H9 (cell line): ENCODE data around the gene F2. TPM values are rescaled to one million over a fixed set of nuclear protein-coding genes. Genes with fewer than 3 reads are reported as not detected.

Source experiments
- DNase-seq: peaks from one replicate; pipeline ENCODE4 v3.0.0-alpha.2; 2017
- H2AFZ ChIP-seq: one replicate; pipeline ENCODE4 v1.6.1; 2013; ENCODE audit warnings: mild to moderate bottlenecking, low read length, control low read depth, moderate library complexity
- H2AK5ac ChIP-seq: 2 replicates; pipeline ENCODE4 v1.6.1; 2013; ENCODE audit warnings: low read length, control low read depth, mixed read lengths; ENCODE audit not compliant: insufficient read length
- H2BK120ac ChIP-seq: one replicate; pipeline ENCODE4 v1.6.1; 2013; ENCODE audit warnings: low read depth, mild to moderate bottlenecking, low read length, control low read depth, inconsistent platforms; ENCODE audit not compliant: poor library complexity, severe bottlenecking
- H2BK12ac ChIP-seq: 2 replicates; pipeline ENCODE4 v1.6.1; 2013; ENCODE audit warnings: low read length, control low read depth, mixed read lengths, low read depth; ENCODE audit not compliant: insufficient read length
- H2BK15ac ChIP-seq: 2 replicates; pipeline ENCODE4 v1.6.1; 2013; ENCODE audit warnings: low read depth, low read length, control low read depth
- H2BK20ac ChIP-seq: one replicate; pipeline ENCODE4 v1.6.1; 2013; ENCODE audit warnings: low read depth, mild to moderate bottlenecking, low read length, control low read depth, inconsistent platforms; ENCODE audit not compliant: poor library complexity, severe bottlenecking
- H2BK5ac ChIP-seq: 2 replicates; pipeline ENCODE4 v1.6.1; 2013; ENCODE audit warnings: low read length, control low read depth, mixed read lengths; ENCODE audit not compliant: insufficient read length
- H3K14ac ChIP-seq: 2 replicates; pipeline ENCODE4 v1.6.1; 2013; ENCODE audit warnings: low read length, control low read depth; ENCODE audit not compliant: insufficient read depth
- H3K18ac ChIP-seq: 2 replicates; pipeline ENCODE4 v1.6.1; 2013; ENCODE audit warnings: low read depth, mild to moderate bottlenecking, mixed read lengths, low read length, control low read depth; ENCODE audit not compliant: insufficient read length
- H3K23ac ChIP-seq: 2 replicates; pipeline ENCODE4 v1.6.1; 2013; ENCODE audit warnings: low read length, control low read depth, mixed read lengths, low read depth; ENCODE audit not compliant: insufficient read length
- H3K23me2 ChIP-seq: 2 replicates; pipeline ENCODE4 v1.6.1; 2013; ENCODE audit warnings: low read depth, mild to moderate bottlenecking, mixed read lengths, low read length, control low read depth; ENCODE audit not compliant: insufficient read length, poor library complexity, severe bottlenecking
- H3K27ac ChIP-seq: 2 replicates; pipeline ENCODE4 v1.5.1; 2013; ENCODE audit warnings: low read length, control low read depth, mixed read lengths, low read depth; ENCODE audit not compliant: insufficient read length
- H3K27me3 ChIP-seq: 2 replicates; pipeline ENCODE4 v1.6.1; 2013; ENCODE audit warnings: low read length, control low read depth, inconsistent platforms; ENCODE audit not compliant: insufficient read depth
- H3K4ac ChIP-seq: 2 replicates; pipeline ENCODE4 v1.6.1; 2013; ENCODE audit warnings: low read depth, mild to moderate bottlenecking, control low read depth, inconsistent platforms, low read length, moderate library complexity
- H3K4me1 ChIP-seq: 2 replicates; pipeline ENCODE4 v1.6.1; 2013; ENCODE audit warnings: low read length, control low read depth, inconsistent platforms; ENCODE audit not compliant: insufficient read depth
- H3K4me2 ChIP-seq: 2 replicates; pipeline ENCODE4 v1.6.1; 2013; ENCODE audit warnings: low read length, control low read depth, mixed read lengths; ENCODE audit not compliant: insufficient read length, insufficient read depth
- H3K56ac ChIP-seq: 2 replicates; pipeline ENCODE4 v1.6.1; 2013; ENCODE audit warnings: low read depth, mild to moderate bottlenecking, mixed read lengths, low read length, control low read depth; ENCODE audit not compliant: insufficient read length
- H3K79me1 ChIP-seq: 2 replicates; pipeline ENCODE4 v1.6.1; 2013; ENCODE audit warnings: low read depth, mild to moderate bottlenecking, moderate library complexity, low read length, control low read depth, inconsistent platforms; ENCODE audit not compliant: insufficient read depth, poor library complexity, severe bottlenecking
- H3K79me2 ChIP-seq: 2 replicates; pipeline ENCODE4 v1.6.1; 2013; ENCODE audit warnings: low read length, control low read depth, inconsistent platforms; ENCODE audit not compliant: insufficient read depth
- H3K9ac ChIP-seq: 2 replicates; pipeline ENCODE4 v1.6.1; 2013; ENCODE audit warnings: low read length, control low read depth, mixed read lengths; ENCODE audit not compliant: insufficient read length; ENCODE audit errors: extremely low read depth
- H3K9me3 ChIP-seq: one replicate; pipeline ENCODE4 v1.6.1; 2013; ENCODE audit warnings: low read depth, low read length, inconsistent platforms; ENCODE audit not compliant: control insufficient read depth
- H3T11ph ChIP-seq: one replicate; pipeline ENCODE4 v1.6.1; 2013; ENCODE audit warnings: mild to moderate bottlenecking, low read length, control low read depth, inconsistent platforms
- H4K20me1 ChIP-seq: one replicate; pipeline ENCODE4 v1.6.1; 2013; ENCODE audit not compliant: control insufficient read depth, insufficient read length, insufficient read depth
- H4K5ac ChIP-seq: 2 replicates; pipeline ENCODE4 v1.6.1; 2013; ENCODE audit warnings: low read depth, mild to moderate bottlenecking, mixed read lengths, low read length, control low read depth; ENCODE audit not compliant: insufficient read length
- H4K8ac ChIP-seq: replicated peaks from 2 replicates; pipeline ENCODE4 v1.6.1; 2013; ENCODE audit warnings: low read length, control low read depth, mixed read lengths, low read depth; ENCODE audit not compliant: insufficient read length
- H4K91ac ChIP-seq: 2 replicates; pipeline ENCODE4 v1.6.1; 2013; ENCODE audit warnings: low read depth, mild to moderate bottlenecking, moderate library complexity, mixed read lengths, low read length, control low read depth; ENCODE audit not compliant: insufficient read length
- H3K27ac Mint-ChIP-seq, 3 experiments: 2 replicates in 2 of 3; 3 replicates in 1 of 3; pipeline ENCODE4 v1.8.0; 2020 to 2021; ENCODE audit warnings: mixed read lengths in 3 of 3, mild to moderate bottlenecking in 1 of 3, moderate library complexity in 1 of 3
- H3K27me3 Mint-ChIP-seq: 2 replicates; pipeline ENCODE4 v1.8.0; 2021; ENCODE audit warnings: low read depth, mild to moderate bottlenecking, moderate library complexity, mixed read lengths
- H3K36me3 Mint-ChIP-seq, 3 experiments: 2 replicates in 2 of 3; 3 replicates in 1 of 3; pipeline ENCODE4 v1.8.0; 2020 to 2021; ENCODE audit warnings: low read depth in 3 of 3, mixed read lengths in 3 of 3; ENCODE audit not compliant: insufficient read depth in 1 of 3
- H3K4me1 Mint-ChIP-seq, 2 experiments: 2 replicates each; pipeline ENCODE4 v1.8.0; 2020; ENCODE audit warnings: mixed read lengths in 2 of 2
- H3K4me3 Mint-ChIP-seq, 2 experiments: 2 replicates in 1 of 2; 3 replicates in 1 of 2; pipeline ENCODE4 v1.8.0; 2020 to 2021; ENCODE audit warnings: mild to moderate bottlenecking in 2 of 2, mixed read lengths in 2 of 2, moderate library complexity in 1 of 2
- H3K9me3 Mint-ChIP-seq, 2 experiments: 2 replicates in 1 of 2; 3 replicates in 1 of 2; pipeline ENCODE4 v1.8.0; 2020; ENCODE audit warnings: mild to moderate bottlenecking in 2 of 2, mixed read lengths in 2 of 2, moderate library complexity in 1 of 2
- WGBS: extraction: QIAGEN DNeasy Blood & Tissue Kit; methylation state at CpG from one replicate; pipeline ENCODE4 v1.1.7; 2013; ENCODE audit warnings: missing lambda C conversion rate, low lambda C conversion rate, mixed read lengths; ENCODE audit not compliant: insufficient read length; ENCODE audit errors: extremely low coverage; 5-methylcytosine and 5-hydroxymethylcytosine counted together
- total RNA-seq: library from RNA; stranded (reverse); gene quantifications from 2 replicates; pipeline ENCODE4 v1.2.1, GENCODE V29; 2021
- TF ChIP-seq, protein P1 (sequence below): fragments of 200-600 bp; sonication (generic); conservative IDR thresholded peaks from 3 replicates; pipeline ENCODE4 v1.8.0; 2021; ENCODE audit warnings: antibody characterized with exemption, mild to moderate bottlenecking

Gene F2
- total RNA-seq, 1 experiment from 2014 or later = not detected

DNA sequence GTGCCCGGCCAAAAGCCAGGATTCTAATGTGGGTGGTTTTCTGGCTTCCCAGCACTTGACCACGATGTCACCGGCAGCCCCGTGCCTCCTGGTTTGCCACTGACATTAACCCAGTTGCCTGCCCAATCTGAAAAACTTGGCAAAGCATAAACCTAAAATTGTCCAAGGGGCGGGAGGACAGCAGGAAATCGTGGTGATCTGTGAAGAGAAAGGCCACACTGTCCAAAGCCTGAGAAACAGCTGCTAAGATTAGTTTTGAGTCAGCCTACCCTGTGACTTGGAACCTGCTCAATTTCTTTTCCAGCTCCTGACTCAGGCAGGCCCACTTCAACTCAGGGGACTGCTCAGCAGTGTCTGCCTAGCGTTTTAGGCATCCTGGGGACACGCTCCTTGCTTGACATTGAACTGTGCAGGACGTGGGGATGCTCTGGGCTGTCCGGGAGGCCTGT, 8.2 kb upstream of the F2 start:
- no peak overlapping the region for H2BK20ac ChIP-seq
- H3K23ac ChIP-seq = no peak overlapping the region
- Mint-ChIP-seq H3K27ac (no peak overlapping the region), H3K36me3 (peaks cover 0 to 18% (median 2%) of the 10 kb centered on the region in 3 experiments; a peak in 5 of 7 replicates), H3K4me3 (no peak overlapping the region), H3K27me3 (no peaks in the 10 kb centered on the region), H3K9me3 (no peaks in the 10 kb centered on the region), H3K4me1 (no peaks in the 10 kb centered on the region)
- H4K5ac ChIP-seq = no peak overlapping the region
- no peak overlapping the region for H2BK15ac ChIP-seq
- no peak overlapping the region for H3K14ac ChIP-seq
- H3K4ac ChIP-seq = no peak overlapping the region
- no peaks in the 10 kb centered on the region for H3K27me3 ChIP-seq
- no peak overlapping the region for H2AK5ac ChIP-seq
- H2AFZ ChIP-seq = no peak overlapping the region
- H3K4me1 ChIP-seq = no peaks in the 10 kb centered on the region
- no peak overlapping the region for H3K9ac ChIP-seq
- H3K56ac ChIP-seq = no peak overlapping the region
- no CpG with 5 or more reads among the region's 10 CpGs for WGBS
- no peak overlapping the region for H3T11ph ChIP-seq
- no peak overlapping the region for H2BK12ac ChIP-seq
- H3K79me1 ChIP-seq = no peaks in the 10 kb centered on the region
- no peaks in the 10 kb centered on the region for H3K79me2 ChIP-seq
- no peak overlapping the region for H4K8ac ChIP-seq
- H3K23me2 ChIP-seq = no peaks in the 10 kb centered on the region
- H3K4me2 ChIP-seq = no peak overlapping the region
- H3K9me3 ChIP-seq = no peaks in the 10 kb centered on the region
- no peaks in the 10 kb centered on the region for H4K20me1 ChIP-seq
- no peak overlapping the region for H4K91ac ChIP-seq
- TF ChIP-seq, protein P1, sequence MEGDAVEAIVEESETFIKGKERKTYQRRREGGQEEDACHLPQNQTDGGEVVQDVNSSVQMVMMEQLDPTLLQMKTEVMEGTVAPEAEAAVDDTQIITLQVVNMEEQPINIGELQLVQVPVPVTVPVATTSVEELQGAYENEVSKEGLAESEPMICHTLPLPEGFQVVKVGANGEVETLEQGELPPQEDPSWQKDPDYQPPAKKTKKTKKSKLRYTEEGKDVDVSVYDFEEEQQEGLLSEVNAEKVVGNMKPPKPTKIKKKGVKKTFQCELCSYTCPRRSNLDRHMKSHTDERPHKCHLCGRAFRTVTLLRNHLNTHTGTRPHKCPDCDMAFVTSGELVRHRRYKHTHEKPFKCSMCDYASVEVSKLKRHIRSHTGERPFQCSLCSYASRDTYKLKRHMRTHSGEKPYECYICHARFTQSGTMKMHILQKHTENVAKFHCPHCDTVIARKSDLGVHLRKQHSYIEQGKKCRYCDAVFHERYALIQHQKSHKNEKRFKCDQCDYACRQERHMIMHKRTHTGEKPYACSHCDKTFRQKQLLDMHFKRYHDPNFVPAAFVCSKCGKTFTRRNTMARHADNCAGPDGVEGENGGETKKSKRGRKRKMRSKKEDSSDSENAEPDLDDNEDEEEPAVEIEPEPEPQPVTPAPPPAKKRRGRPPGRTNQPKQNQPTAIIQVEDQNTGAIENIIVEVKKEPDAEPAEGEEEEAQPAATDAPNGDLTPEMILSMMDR = no peak
- H2BK5ac ChIP-seq = no peak overlapping the region
- H3K18ac ChIP-seq = no peak overlapping the region
- H2BK120ac ChIP-seq = no peak overlapping the region
- H3K27ac ChIP-seq = no peak overlapping the region
- DNase-seq = no peak
